KMS-11 (cell line): ENCODE data around the gene PTPRU.

Experiments used
- H2AFZ ChIP-seq: fragments of 200-600 bp; sonication (generic); 2 replicates; pipeline ENCODE4 v1.6.1; 2016; ENCODE audit warnings: antibody characterized with exemption, mixed run types, low read depth
- H3K27ac ChIP-seq: fragments of 200-600 bp; sonication (generic); 2 replicates; pipeline ENCODE4 v1.6.1; 2016; ENCODE audit warnings: mild to moderate bottlenecking, mixed run types
- H3K27me3 ChIP-seq: fragments of 200-600 bp; sonication (generic); 2 replicates; pipeline ENCODE4 v1.6.1; 2017; ENCODE audit warnings: mild to moderate bottlenecking, low read depth, mixed run types, moderate library complexity; ENCODE audit not compliant: insufficient read depth
- H3K36me3 ChIP-seq: fragments of 200-600 bp; sonication (generic); 2 replicates; pipeline ENCODE4 v1.6.1; 2017; ENCODE audit warnings: mild to moderate bottlenecking, mixed run types; ENCODE audit not compliant: insufficient read depth
- H3K4me1 ChIP-seq: fragments of 200-600 bp; sonication (generic); 2 replicates; pipeline ENCODE4 v1.6.1; 2016; ENCODE audit warnings: mild to moderate bottlenecking, low read depth, mixed run types; ENCODE audit not compliant: poor library complexity, severe bottlenecking
- H3K4me2 ChIP-seq: fragments of 200-600 bp; sonication (generic); 2 replicates; pipeline ENCODE4 v1.7.0; 2016; ENCODE audit warnings: mild to moderate bottlenecking, mixed run types
- H3K4me3 ChIP-seq: fragments of 200-600 bp; sonication (generic); IDR thresholded peaks from 2 replicates; pipeline ENCODE4 v1.6.1; 2017; ENCODE audit warnings: low read depth, low read length, mixed read lengths; ENCODE audit not compliant: insufficient read depth
- H3K79me2 ChIP-seq: fragments of 200-600 bp; sonication (generic); 2 replicates; pipeline ENCODE4 v1.6.1; 2016; ENCODE audit warnings: low read depth, mixed run types; ENCODE audit not compliant: insufficient read depth
- H3K9ac ChIP-seq: fragments of 200-600 bp; sonication (generic); 2 replicates; pipeline ENCODE4 v1.6.1; 2016; ENCODE audit warnings: mild to moderate bottlenecking, mixed run types
- H4K20me1 ChIP-seq: fragments of 200-600 bp; sonication (generic); 2 replicates; pipeline ENCODE4 v1.6.1; 2016; ENCODE audit warnings: mild to moderate bottlenecking, mixed run types; ENCODE audit not compliant: insufficient read depth
- CTCF ChIP-seq: fragments of 200-600 bp; sonication (generic); conservative IDR thresholded peaks from 2 replicates; pipeline ENCODE4 v1.6.1; 2017; ENCODE audit warnings: low read depth, mild to moderate bottlenecking, antibody characterized with exemption, low read length, moderate library complexity, mixed read lengths

Gene PTPRU

DNA sequence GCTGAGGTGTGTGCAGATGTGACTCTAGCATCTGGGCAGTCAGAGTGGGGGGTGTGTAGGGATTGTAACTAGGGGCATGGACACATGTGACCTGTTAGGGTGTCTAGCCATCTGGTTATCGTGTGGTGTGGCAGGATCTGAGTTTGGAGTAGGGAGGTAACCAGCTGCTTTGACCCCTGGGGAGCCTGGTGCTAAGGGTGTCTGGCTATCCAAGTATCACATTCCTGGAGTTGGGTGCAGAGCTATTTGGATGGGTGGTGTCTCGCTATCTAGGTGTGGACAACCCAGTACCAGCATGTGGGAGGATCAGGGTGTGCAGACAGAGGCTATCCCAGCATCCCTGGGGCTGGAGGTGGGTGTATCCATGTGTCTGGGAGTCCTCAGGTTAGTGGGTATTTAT is 4.7 kb downstream of the PTPRU start:
- H3K27me3 ChIP-seq: peaks cover 51% of the 10 kb centered on the region
- no peaks in the 10 kb centered on the region for H3K79me2 ChIP-seq
- no peak overlapping the region for H3K9ac ChIP-seq
- H2AFZ ChIP-seq: no peak overlapping the region
- TF ChIP-seq CTCF: no peak
- no peaks in the 10 kb centered on the region for H3K36me3 ChIP-seq
- no peaks in the 10 kb centered on the region for H4K20me1 ChIP-seq
- H3K4me2 ChIP-seq: no peak overlapping the region
- H3K4me3 ChIP-seq: no peak overlapping the region
- peaks cover 5% of the 10 kb centered on the region for H3K4me1 ChIP-seq
- no peak overlapping the region for H3K27ac ChIP-seq

DNA sequence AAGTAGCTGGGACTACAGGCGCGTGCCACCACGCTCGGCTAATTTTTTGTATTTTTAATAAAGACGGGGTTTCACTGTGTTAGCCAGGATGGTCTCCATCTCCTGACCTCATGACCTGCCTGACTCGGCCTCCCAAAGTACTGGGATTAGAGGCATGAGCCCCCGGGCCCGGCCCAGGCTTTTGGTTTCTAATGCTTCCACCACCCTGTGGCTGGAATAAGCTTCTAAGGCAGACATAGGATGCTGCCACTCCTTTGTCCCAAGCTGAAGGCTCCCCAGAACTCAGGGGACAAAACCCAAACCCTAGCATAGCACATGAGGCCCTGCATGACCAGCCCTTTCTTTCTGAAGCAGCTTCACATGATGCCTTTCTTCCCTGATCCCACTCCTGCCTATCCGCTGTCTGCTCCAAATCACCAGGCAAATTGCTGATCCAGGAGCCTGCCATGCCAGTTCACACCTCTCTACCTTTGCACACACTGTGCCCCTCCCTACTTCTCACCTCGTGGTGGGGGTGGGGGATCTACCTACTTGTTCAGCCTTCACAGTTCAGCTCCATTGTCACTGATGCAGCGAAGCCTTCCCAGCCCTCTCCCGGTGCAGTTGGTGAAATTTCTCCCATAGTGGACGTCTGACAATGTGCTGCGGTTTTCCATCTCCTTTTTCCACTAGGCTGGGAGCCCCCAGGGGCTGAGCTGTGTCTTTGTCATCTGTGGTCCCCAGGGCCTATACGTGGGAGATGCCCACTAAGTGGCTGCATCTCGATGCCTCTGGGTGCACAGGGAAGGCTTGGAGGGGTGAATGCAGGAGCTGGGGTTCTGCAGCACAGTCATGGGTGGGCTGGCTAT is 6.9 kb downstream of the PTPRU start:
- TF ChIP-seq CTCF: no peak
- no peak overlapping the region for H2AFZ ChIP-seq
- no peak overlapping the region for H3K4me2 ChIP-seq
- no peaks in the 10 kb centered on the region for H3K36me3 ChIP-seq
- no peaks in the 10 kb centered on the region for H3K79me2 ChIP-seq
- H3K4me1 ChIP-seq: no peaks in the 10 kb centered on the region
- H3K4me3 ChIP-seq: no peak overlapping the region
- H4K20me1 ChIP-seq: no peaks in the 10 kb centered on the region
- H3K27ac ChIP-seq: no peak overlapping the region
- no peak overlapping the region for H3K9ac ChIP-seq
- peaks cover 44% of the 10 kb centered on the region for H3K27me3 ChIP-seq

DNA sequence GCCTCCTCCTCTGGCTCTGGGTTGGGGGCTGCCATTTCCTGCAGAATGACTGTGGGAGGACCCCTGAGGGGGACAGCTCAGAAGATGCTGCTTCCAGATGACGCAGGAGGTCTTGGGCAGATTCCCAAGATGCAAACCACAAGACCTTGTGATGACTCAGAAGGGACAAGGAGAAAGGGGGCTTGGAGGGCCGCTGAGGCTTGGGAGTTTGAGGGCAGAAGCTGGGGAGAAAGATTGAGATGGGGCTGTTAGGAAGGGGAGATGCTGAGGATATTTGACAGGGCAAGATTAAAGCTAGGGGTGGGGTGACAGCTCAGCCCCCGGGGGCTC is 7.5 kb downstream of the PTPRU start:
- Histone ChIP-seq H3K4me1 (no peaks in the 10 kb centered on the region), H3K9ac (no peak overlapping the region), H3K27me3 (peaks cover 49% of the 10 kb centered on the region), H2AFZ (no peak overlapping the region), H3K79me2 (no peaks in the 10 kb centered on the region), H3K4me2 (no peak overlapping the region), H3K36me3 (no peaks in the 10 kb centered on the region), H3K4me3 (no peak overlapping the region), H3K27ac (no peak overlapping the region), H4K20me1 (no peaks in the 10 kb centered on the region)
- no peak for TF ChIP-seq CTCF

GRCh38 chr1:29245261-29245660 is 8.9 kb downstream of the PTPRU start:
- H3K27me3 ChIP-seq: peaks cover 41% of the 10 kb centered on the region
- H3K27ac ChIP-seq: no peak overlapping the region

More at GRCh38 chr1:29245261-29245660, 8.9 kb downstream of the PTPRU start:
- H3K4me2 ChIP-seq: no peak overlapping the region
- no peaks in the 10 kb centered on the region for H3K36me3 ChIP-seq
- H4K20me1 ChIP-seq: no peaks in the 10 kb centered on the region
- H3K4me3 ChIP-seq: no peak overlapping the region
- H3K4me1 ChIP-seq: no peaks in the 10 kb centered on the region
- no peak for TF ChIP-seq CTCF
- H2AFZ ChIP-seq: no peak overlapping the region
- no peaks in the 10 kb centered on the region for H3K79me2 ChIP-seq
- H3K9ac ChIP-seq: no peak overlapping the region
